IPS-20b (cell line): Measurements from ENCODE around the gene PHB1.

Experiments used
- H3K27ac ChIP-seq: one replicate; pipeline ENCODE4 v1.5.1; 2013; ENCODE audit warnings: low read length
- H3K27me3 ChIP-seq: 2 replicates; pipeline ENCODE4 v1.6.1; 2013; ENCODE audit warnings: mild to moderate bottlenecking, low read length, inconsistent platforms; ENCODE audit not compliant: insufficient read depth
- H3K36me3 ChIP-seq: 2 replicates; pipeline ENCODE4 v1.6.1; 2013; ENCODE audit warnings: low read depth, mild to moderate bottlenecking, inconsistent platforms, low read length, moderate library complexity; ENCODE audit not compliant: insufficient read depth
- H3K4me1 ChIP-seq: 2 replicates; pipeline ENCODE4 v1.6.1; 2013; ENCODE audit warnings: mild to moderate bottlenecking, control low read depth, inconsistent platforms, low read length, moderate library complexity; ENCODE audit not compliant: insufficient read depth
- H3K4me3 ChIP-seq: 2 replicates; pipeline ENCODE4 v1.5.1; 2013; ENCODE audit warnings: mild to moderate bottlenecking, low read length, inconsistent platforms
- H3K9ac ChIP-seq: 2 replicates; pipeline ENCODE4 v1.6.1; 2013; ENCODE audit warnings: low read depth, mild to moderate bottlenecking, inconsistent platforms, low read length, moderate library complexity
- H3K9me3 ChIP-seq: 2 replicates; pipeline ENCODE4 v1.6.1; 2013; ENCODE audit warnings: mild to moderate bottlenecking, low read depth, low read length, inconsistent platforms; ENCODE audit not compliant: insufficient read depth

Gene PHB1

DNA sequence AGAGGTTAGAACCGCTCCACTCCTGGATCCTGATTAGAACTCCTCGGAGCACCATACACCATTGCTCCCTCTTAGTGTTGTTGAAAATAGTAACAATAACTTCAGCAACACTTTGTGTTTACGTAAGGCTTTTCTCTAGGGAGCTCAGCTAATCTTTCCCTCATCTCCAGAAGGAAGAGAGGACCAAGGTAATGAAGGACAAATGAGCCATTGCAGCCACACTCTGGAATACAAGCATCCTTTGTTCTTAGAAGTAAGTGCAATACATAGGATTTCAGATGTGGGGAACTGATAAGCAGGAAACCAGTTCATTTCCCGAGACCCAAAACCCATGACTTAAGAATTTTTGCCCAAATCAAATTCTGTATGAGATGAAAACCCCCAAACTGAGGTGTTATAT is 29.7 kb downstream of the PHB1 start:
- no peak overlapping the region for H3K27ac ChIP-seq
- H3K9me3 ChIP-seq = no peaks in the 10 kb centered on the region
- H3K9ac ChIP-seq = no peak overlapping the region
- H3K36me3 ChIP-seq = no peaks in the 10 kb centered on the region
- no peaks in the 10 kb centered on the region for H3K27me3 ChIP-seq
- no peaks in the 10 kb centered on the region for H3K4me1 ChIP-seq
- H3K4me3 ChIP-seq = no peak overlapping the region

DNA sequence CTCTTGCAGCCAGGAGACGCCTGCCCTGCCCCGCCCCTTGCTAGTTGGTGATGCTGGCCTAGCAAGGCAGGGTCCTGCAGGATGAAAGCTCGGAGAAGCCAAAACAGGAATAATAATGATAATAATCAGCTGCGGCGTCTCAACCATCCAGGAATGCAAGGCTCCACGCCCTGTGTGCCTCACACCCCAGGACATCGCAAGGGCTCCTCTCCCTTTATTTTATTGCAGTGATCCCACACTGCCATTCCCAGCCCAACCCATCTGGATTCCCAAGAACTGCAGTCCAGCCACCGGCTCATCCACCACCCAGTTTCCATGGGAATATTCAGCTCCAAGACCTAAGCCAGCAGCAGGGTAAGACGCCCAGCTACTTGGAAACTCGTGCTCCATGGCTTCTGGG is 31.6 kb downstream of the PHB1 start:
- Histone ChIP-seq H3K4me1 (no peaks in the 10 kb centered on the region), H3K9me3 (no peaks in the 10 kb centered on the region), H3K36me3 (no peaks in the 10 kb centered on the region), H3K4me3 (no peak overlapping the region), H3K9ac (no peak overlapping the region), H3K27me3 (no peaks in the 10 kb centered on the region), H3K27ac (no peak overlapping the region)

DNA sequence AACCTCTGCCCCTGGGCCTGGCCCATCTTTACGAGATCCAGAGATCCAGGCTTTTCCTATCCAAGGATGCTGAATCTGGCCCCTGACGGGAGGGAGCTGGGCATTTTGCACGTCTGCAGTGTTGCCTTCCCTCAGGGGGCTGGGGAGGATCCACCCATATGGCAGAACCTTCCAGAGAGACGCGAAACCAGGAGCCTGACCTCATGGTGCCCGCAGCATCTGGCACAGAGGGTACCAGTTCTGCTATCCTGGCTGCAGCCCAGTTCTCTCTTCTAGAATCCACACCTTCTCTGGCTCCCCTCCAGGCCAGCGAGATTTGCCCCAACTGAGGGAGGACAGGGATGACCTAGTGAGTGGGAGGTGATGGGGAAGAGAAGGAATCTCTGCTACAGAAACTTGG is 32.1 kb downstream of the PHB1 start:
- no peaks in the 10 kb centered on the region for H3K9me3 ChIP-seq
- H3K27me3 ChIP-seq = no peaks in the 10 kb centered on the region
- H3K9ac ChIP-seq = no peak overlapping the region
- H3K4me3 ChIP-seq = no peak overlapping the region
- H3K36me3 ChIP-seq = no peaks in the 10 kb centered on the region
- no peak overlapping the region for H3K27ac ChIP-seq
- H3K4me1 ChIP-seq = no peaks in the 10 kb centered on the region

DNA sequence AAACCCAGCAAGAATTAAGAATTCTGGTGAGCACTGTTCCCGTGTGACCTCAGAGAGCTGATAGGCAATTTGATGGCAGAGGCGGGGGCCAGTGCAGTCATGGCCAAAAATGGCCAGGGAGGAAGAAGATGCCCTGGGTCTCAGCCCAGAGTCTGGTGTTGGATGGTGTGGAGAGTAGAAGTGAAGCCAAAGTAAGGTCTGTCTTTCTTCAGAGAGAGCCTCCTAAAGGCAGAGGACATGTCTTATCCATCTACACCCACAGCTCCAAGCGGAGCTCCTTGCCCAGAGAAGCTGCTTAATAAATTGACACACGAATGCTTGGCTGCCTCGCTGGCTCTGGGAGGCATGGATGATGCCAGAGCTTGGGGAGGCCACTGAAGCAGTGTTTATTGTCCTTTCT is 32.9 kb downstream of the PHB1 start:
- Histone ChIP-seq H3K9me3 (no peaks in the 10 kb centered on the region), H3K4me3 (no peak overlapping the region)

DNA sequence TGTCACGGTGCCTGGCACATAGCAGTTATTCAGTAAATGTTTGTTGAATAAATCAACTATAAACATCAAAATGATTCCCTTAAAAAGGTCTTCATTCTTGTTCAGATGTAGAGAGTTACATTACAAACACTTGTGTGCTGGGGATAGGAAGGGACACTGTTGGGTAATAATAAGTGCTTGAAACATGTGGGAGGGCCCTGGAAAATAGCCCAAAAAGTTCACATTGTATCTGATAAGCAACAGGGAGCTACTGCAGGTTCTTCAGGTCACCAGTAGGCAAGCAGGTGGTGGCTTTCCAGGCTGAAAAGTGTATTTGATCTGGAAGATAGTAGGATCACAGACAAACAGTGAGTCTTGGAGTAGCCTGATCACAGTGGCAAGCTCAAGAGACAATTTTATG is 33.6 kb downstream of the PHB1 start:
- Histone ChIP-seq H3K27me3 (no peaks in the 10 kb centered on the region), H3K27ac (no peak overlapping the region), H3K36me3 (no peaks in the 10 kb centered on the region), H3K9ac (no peak overlapping the region), H3K4me3 (no peak overlapping the region), H3K4me1 (peaks cover 9% of the 10 kb centered on the region; the same call in 1 of the 2 replicates), H3K9me3 (no peaks in the 10 kb centered on the region)

More for the DNA sequence above, 32.9 kb downstream of the PHB1 start:
- Histone ChIP-seq H3K36me3 (no peaks in the 10 kb centered on the region), H3K27ac (no peak overlapping the region), H3K27me3 (no peaks in the 10 kb centered on the region), H3K4me1 (peaks cover 3% of the 10 kb centered on the region; the same call in 1 of the 2 replicates), H3K9ac (no peak overlapping the region)

DNA sequence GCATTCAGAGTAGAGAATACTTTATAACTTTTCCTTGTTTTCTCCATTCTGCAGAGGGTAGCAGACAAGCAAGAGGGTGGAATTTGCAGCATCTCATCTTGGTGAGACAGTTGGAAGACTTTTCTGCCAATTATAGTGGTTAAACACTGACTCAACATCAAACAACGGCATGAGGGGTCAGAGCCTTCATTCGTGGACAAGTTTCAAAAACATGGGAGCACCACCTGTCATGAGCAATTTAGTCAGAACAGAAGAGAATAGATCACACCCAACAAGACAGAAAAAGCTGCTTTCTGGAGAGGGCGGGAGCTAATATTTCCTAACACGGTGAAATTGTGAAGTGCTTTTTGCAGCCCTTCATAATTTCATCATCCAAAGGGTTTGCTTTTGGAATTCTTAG is 34.8 kb downstream of the PHB1 start:
- no peak overlapping the region for H3K4me3 ChIP-seq
- H3K27ac ChIP-seq = no peak overlapping the region
- H3K4me1 ChIP-seq = peaks cover 9% of the 10 kb centered on the region; the same call in 1 of the 2 replicates
- H3K9me3 ChIP-seq = no peaks in the 10 kb centered on the region
- H3K9ac ChIP-seq = no peak overlapping the region
- H3K36me3 ChIP-seq = no peaks in the 10 kb centered on the region
- H3K27me3 ChIP-seq = no peaks in the 10 kb centered on the region

DNA sequence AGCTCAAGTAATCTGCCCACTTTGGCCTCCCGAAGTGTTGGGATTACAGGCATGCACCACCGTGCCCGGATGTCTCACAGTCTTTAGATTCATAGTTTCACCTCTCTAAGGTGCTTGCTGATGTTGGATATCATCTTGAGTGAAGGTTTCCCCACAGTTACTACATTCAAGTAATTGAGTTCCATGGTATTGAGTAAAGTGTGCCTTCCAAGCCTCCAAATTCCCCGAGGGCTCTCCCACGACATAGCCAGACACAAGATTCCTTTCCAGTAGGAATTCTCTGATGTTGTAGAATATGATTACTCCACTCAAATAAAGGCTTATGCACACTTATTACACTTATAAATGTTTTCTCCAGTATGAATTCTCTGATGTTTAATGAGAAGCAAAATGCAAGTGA is 36.4 kb downstream of the PHB1 start:
- H3K4me3 ChIP-seq = no peak overlapping the region
- no peak overlapping the region for H3K9ac ChIP-seq
- no peaks in the 10 kb centered on the region for H3K9me3 ChIP-seq
- H3K27me3 ChIP-seq = no peaks in the 10 kb centered on the region
- H3K4me1 ChIP-seq = peaks cover 9% of the 10 kb centered on the region; the same call in 1 of the 2 replicates
- H3K27ac ChIP-seq = no peak overlapping the region
- no peaks in the 10 kb centered on the region for H3K36me3 ChIP-seq

DNA sequence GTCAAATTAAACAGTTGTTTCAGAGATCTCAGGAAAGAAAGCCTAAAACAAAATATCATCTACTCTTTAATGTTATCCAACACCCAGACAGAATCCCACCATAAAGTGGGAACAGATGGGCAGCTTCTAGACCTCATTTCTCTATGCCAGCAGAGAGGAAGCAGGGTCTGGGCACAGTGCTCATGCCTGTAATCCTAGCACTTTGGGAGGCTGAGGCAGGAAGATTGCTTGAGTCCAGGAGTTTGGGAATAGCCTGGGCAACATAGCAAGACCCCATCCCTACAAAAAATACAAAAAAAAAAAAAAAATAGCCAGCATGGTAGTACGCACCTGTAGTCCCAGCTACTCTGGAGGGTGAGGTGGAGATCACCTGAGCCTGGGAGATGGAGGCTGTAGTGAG is 39.1 kb downstream of the PHB1 start:
- Histone ChIP-seq H3K4me1 (peaks cover 19% of the 10 kb centered on the region; the same call in 1 of the 2 replicates), H3K36me3 (no peaks in the 10 kb centered on the region), H3K27ac (no peak overlapping the region), H3K9ac (no peak overlapping the region), H3K4me3 (no peak overlapping the region), H3K9me3 (no peaks in the 10 kb centered on the region), H3K27me3 (no peaks in the 10 kb centered on the region)

DNA sequence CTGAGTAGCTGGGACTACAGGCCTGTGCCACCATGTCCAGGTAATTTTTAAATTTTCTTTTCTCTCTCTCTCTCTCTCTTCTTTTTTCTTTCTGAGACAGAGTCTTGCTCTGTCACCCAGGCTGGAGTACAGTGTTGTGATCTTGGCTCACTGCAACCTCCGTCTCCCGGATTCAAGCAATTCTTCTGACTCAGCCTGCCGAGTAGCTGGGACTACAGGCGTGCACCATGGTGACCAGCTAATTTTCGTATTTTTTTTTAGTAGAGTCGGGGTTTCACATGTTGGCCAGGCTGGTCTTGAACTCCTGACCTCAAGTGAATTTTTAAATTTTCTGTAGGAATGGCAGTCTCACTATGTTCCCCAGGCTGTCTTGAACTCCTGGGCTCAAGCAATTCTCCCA is 41.6 kb downstream of the PHB1 start:
- Histone ChIP-seq H3K36me3 (no peaks in the 10 kb centered on the region), H3K27ac (no peak overlapping the region), H3K9me3 (no peaks in the 10 kb centered on the region), H3K4me3 (no peak overlapping the region), H3K4me1 (peaks cover 23% of the 10 kb centered on the region; the same call in 1 of the 2 replicates), H3K27me3 (no peaks in the 10 kb centered on the region), H3K9ac (no peak overlapping the region)

DNA sequence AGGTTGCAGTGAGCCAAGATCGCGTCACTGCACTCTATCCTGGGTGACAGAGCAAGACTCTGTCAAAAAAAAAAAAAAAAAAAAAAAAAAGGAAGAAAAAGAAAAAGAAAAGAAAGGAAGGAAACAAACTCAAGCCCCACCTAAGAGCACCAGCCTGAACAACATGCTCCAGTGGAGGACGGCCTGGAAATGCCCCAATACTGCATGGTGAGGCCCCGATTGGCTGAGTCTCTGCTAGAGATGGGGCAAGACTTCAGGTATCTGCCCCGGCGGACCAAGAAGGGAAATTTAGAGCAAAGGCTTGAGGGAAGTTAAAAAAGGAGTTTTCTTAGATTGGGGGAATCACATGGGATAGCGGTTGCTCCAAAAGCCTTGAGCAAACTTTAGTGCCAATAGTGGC is 42.3 kb downstream of the PHB1 start:
- Histone ChIP-seq H3K9ac (no peak overlapping the region), H3K27me3 (no peaks in the 10 kb centered on the region), H3K36me3 (no peaks in the 10 kb centered on the region), H3K9me3 (no peaks in the 10 kb centered on the region), H3K4me1 (peaks cover 23% of the 10 kb centered on the region; the same call in 1 of the 2 replicates), H3K27ac (no peak overlapping the region), H3K4me3 (no peak overlapping the region)

DNA sequence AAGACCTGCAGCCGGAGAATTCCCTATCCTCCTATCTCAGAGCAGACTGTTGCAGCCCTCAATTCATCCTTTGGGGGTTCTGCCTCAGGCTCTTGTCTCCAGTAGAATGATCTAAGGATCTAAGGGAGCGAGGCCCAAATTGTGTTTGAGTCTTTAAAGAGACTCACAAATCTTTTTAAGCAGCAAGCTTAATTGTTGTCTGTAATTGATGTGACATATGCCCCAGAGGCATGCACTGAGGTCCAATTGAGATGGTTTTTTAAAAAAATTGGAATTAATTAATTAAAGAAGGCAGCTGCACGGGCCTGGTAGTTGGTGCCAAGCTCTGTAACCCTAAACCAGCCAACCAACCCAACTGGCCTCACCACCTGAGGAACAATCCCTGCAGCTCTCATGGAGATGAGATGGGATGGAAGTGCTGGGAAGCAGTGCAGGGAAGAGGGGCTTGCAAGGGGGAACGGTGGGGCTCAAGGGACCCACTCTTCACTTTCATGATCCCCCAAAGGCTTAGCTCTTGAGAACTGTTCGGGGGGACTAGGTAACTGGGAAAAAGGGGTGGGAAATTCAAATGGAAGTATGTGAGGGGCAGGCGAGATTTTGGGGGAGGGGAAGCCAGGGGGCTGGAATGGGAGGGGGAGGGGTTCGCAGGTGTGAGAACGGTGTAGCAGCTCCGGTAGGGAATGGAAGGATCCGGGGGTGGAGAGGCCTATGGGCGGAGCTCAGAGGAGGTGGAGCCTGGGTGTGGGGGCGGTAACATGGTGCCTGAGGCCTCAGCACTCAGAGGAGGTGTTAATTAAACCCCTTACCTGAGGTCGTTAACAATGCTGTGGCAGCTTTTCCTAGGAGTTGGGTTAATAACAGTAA is 43.5 kb downstream of the PHB1 start:
- peak overlapping the region; percentile 39 for H3K4me3 ChIP-seq
- peak overlapping the region; percentile 47; the same call in 1 of the 2 replicates for H3K9ac ChIP-seq
- H3K9me3 ChIP-seq = no peaks in the 10 kb centered on the region
- H3K36me3 ChIP-seq = no peaks in the 10 kb centered on the region
- H3K4me1 ChIP-seq = peaks cover 15% of the 10 kb centered on the region; the same call in 1 of the 2 replicates
- H3K27me3 ChIP-seq = no peaks in the 10 kb centered on the region
- H3K27ac ChIP-seq = peak overlapping the region; percentile 59

DNA sequence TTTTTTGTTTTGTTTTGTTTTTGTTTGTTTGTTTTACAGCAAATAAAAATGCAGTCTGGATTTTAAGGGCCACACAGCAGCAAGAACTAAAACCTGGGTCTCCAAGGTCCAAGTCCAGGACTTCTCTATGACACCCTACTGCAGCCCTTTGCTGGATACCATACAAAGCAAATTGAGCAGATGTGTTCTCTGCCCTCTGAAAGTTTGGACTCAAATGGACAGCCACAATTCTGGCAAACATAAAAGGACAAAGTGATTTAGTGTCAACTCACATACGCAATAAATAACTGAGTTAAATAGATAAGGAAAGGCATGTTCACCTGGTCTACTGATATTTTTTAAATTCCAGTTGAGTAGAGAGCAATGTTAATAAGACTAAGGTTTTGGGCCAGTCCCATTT is 44.9 kb downstream of the PHB1 start:
- Histone ChIP-seq H3K9me3 (no peaks in the 10 kb centered on the region), H3K9ac (no peak overlapping the region), H3K4me3 (no peak overlapping the region), H3K27ac (no peak overlapping the region), H3K27me3 (no peaks in the 10 kb centered on the region), H3K4me1 (peaks cover 15% of the 10 kb centered on the region; the same call in 1 of the 2 replicates), H3K36me3 (no peaks in the 10 kb centered on the region)
